A549 (cell line): ENCODE measurements around the gene FRY. TPM values are rescaled to one million over a fixed set of nuclear protein-coding genes. Genes with fewer than 3 reads are reported as not detected.

Experiments used
- ATAC-seq, 2 experiments: fragments of 200-7000 bp in 1 of 2; fragments of >200 bp in 1 of 2; cut with Nextera tagmentation in 1 of 2; cut with Tn5 transposase in 1 of 2; 3 replicates each; pipeline versions ENCODE4 v1.8.0 to v1.9.1; 2018 to 2020; ENCODE audit warnings: mild to moderate bottlenecking in 1 of 2, moderate library complexity in 1 of 2
- CTCF ChIA-PET: fragments of 300-600 bp; sonication (Branson Sonifier 250); formaldehyde crosslinking; extraction: SDS; loops from one replicate; lab custom pipeline; 2021; ENCODE audit warnings: antibody characterized with exemption, inconsistent platforms; lab: Yijun Ruan, JAX
- POLR2A ChIA-PET: fragments of 350-600 bp; formaldehyde crosslinking; extraction: SDS; loops from one replicate; lab custom pipeline; 2021; ENCODE audit warnings: antibody characterized with exemption, inconsistent platforms; lab: Yijun Ruan, JAX
- DNase-seq, 2 experiments: peaks; one replicate each; pipeline versions ENCODE4 v3.0.0 to v3.0.0-alpha.2; 2011 to 2016; ENCODE audit warnings: low read depth in 1 of 2, low spot score in 1 of 2
- FAIRE-seq: peaks from 2 replicates; lab custom pipeline; 2011; peaks lifted over from hg19 to GRCh38; lab: Jason Lieb, UNC
- H3K27ac ChIP-seq, 2 experiments: fragments of >200 bp; sonication (Bioruptor Twin); formaldehyde crosslinking; 3 replicates each; pipeline ENCODE4 v1.5.1; 2016 to 2017
- H3K4me1 ChIP-seq: fragments of >200 bp; sonication (Bioruptor Twin); formaldehyde crosslinking; 3 replicates; pipeline ENCODE4 v1.6.1; 2016
- H3K4me2 ChIP-seq: fragments of >200 bp; sonication (Bioruptor Twin); formaldehyde crosslinking; 3 replicates; pipeline ENCODE4 v1.6.1; 2016
- H3K4me3 ChIP-seq: fragments of >200 bp; sonication (Bioruptor Twin); formaldehyde crosslinking; 3 replicates; pipeline ENCODE4 v1.5.1; 2016
- H3K9me3 ChIP-seq: fragments of >200 bp; sonication (Bioruptor Twin); formaldehyde crosslinking; 3 replicates; pipeline ENCODE4 v1.6.1; 2016
- ATOH8 ChIP-seq: fragments of 250-450 bp; sonication (Bioruptor Pico); IDR thresholded peaks from 2 replicates; pipeline ENCODE4 v1.5.0; 2020; ENCODE audit warnings: low read depth, mild to moderate bottlenecking, moderate library complexity
- BCL3 ChIP-seq: fragments of >200 bp; sonication (Bioruptor Twin); formaldehyde crosslinking; IDR thresholded peaks from 3 replicates; pipeline ENCODE4 v1.6.1; 2016
- BHLHE40 ChIP-seq: IDR thresholded peaks from 2 replicates; pipeline ENCODE4 v1.6.1; 2012; ENCODE audit warnings: low read depth, low read length, inconsistent platforms
- CBX8 ChIP-seq: fragments of 200-600 bp; sonication (generic); IDR thresholded peaks from 2 replicates; pipeline ENCODE4 v1.6.1; 2016
- CEBPB ChIP-seq, 2 experiments: fragments of >200 bp in 1 of 2; sonication (Bioruptor Twin) in 1 of 2; formaldehyde crosslinking in 1 of 2; IDR thresholded peaks; 2 replicates each; pipeline ENCODE4 v1.6.1; 2012 to 2016
- CTCF ChIP-seq: fragments of >200 bp; sonication (Bioruptor Twin); formaldehyde crosslinking; IDR thresholded peaks from 3 replicates; pipeline ENCODE4 v1.5.1; 2016
- E2F6 ChIP-seq: IDR thresholded peaks from 2 replicates; pipeline ENCODE4 v1.6.1; 2012; ENCODE audit warnings: low read depth, borderline replicate concordance
- EHMT2 ChIP-seq: fragments of 200-600 bp; sonication (generic); IDR thresholded peaks from 2 replicates; pipeline ENCODE4 v1.6.1; 2016; ENCODE audit warnings: antibody characterized with exemption, low read depth, mild to moderate bottlenecking, moderate library complexity
- ELK1 ChIP-seq: fragments of 150-350 bp; IDR thresholded peaks from 2 replicates; pipeline ENCODE4 v1.6.1; 2014; ENCODE audit warnings: low read depth, mild to moderate bottlenecking, low read length
- ESRRA ChIP-seq: fragments of 150-350 bp; IDR thresholded peaks from 2 replicates; pipeline ENCODE4 v1.6.1; 2014; ENCODE audit warnings: mild to moderate bottlenecking, low read length, borderline replicate concordance
- JUNB ChIP-seq: fragments of >200 bp; sonication (Bioruptor Twin); formaldehyde crosslinking; IDR thresholded peaks from 2 replicates; pipeline ENCODE4 v1.6.1; 2016
- KDM1A ChIP-seq: fragments of 200-600 bp; sonication (generic); IDR thresholded peaks from 2 replicates; pipeline ENCODE4 v1.6.1; 2016; ENCODE audit warnings: low read depth, mild to moderate bottlenecking
- KDM5A ChIP-seq: fragments of 200-600 bp; sonication (generic); IDR thresholded peaks from 2 replicates; pipeline ENCODE4 v1.6.1; 2016; ENCODE audit warnings: antibody characterized with exemption, mild to moderate bottlenecking
- MAFK ChIP-seq: fragments of 450-650 bp; IDR thresholded peaks from 2 replicates; pipeline ENCODE4 v1.6.1; 2014; ENCODE audit not compliant: partially characterized antibody
- MAZ ChIP-seq: fragments of 150-350 bp; IDR thresholded peaks from 2 replicates; pipeline ENCODE4 v1.6.1; 2014; ENCODE audit warnings: antibody characterized with exemption, low read depth, low read length, borderline replicate concordance
- NR3C1 ChIP-seq: fragments of >200 bp; sonication (Bioruptor Twin); formaldehyde crosslinking; IDR thresholded peaks from 3 replicates; pipeline ENCODE4 v1.6.1; 2017
- POLR2A ChIP-seq: IDR thresholded peaks from 2 replicates; pipeline ENCODE4 v1.6.1; 2012; ENCODE audit warnings: mild to moderate bottlenecking, low read length
- RARB ChIP-seq: fragments of 250-450 bp; sonication (Bioruptor Pico); IDR thresholded peaks from 2 replicates; pipeline ENCODE4 v1.8.0; 2021; ENCODE audit warnings: mild to moderate bottlenecking, moderate library complexity
- RCOR1 ChIP-seq: fragments of 150-350 bp; IDR thresholded peaks from 2 replicates; pipeline ENCODE4 v1.6.1; 2014; ENCODE audit warnings: antibody characterized with exemption, low read length, low read depth
- SREBF2 ChIP-seq: fragments of 450-650 bp; IDR thresholded peaks from 2 replicates; pipeline ENCODE4 v1.6.1; 2014; ENCODE audit warnings: mild to moderate bottlenecking, moderate library complexity
- USF2 ChIP-seq: fragments of 450-650 bp; IDR thresholded peaks from 2 replicates; pipeline ENCODE4 v1.6.1; 2014; ENCODE audit warnings: antibody characterized with exemption
- ZC3H11A ChIP-seq: fragments of 450-650 bp; IDR thresholded peaks from 2 replicates; pipeline ENCODE4 v1.6.1; 2014; ENCODE audit warnings: antibody characterized with exemption, mild to moderate bottlenecking
- ZNF302 ChIP-seq: fragments of 250-450 bp; sonication (Bioruptor Pico); IDR thresholded peaks from 2 replicates; pipeline ENCODE4 v1.9.0; 2021; ENCODE audit warnings: inconsistent platforms, mild to moderate bottlenecking, moderate library complexity
- ZSCAN20 ChIP-seq: fragments of 250-450 bp; sonication (Bioruptor Pico); IDR thresholded peaks from 2 replicates; pipeline ENCODE4 v1.8.0; 2022; ENCODE audit warnings: mild to moderate bottlenecking, moderate library complexity
- WGBS: methylation state at CpG from one replicate; pipeline ENCODE4 v1.1.6; 2017; ENCODE audit errors: missing lambda C conversion rate; 5-methylcytosine and 5-hydroxymethylcytosine counted together
- polyA plus RNA-seq, 4 experiments: library from polyadenylated mRNA; depleted of rRNA in 3 of 4; stranded (reverse); fragments of >200 nt; fragmentation: RNase III in 1 of 4; extraction: RNeasy Plus Mini Kit Qiagen cat#74134 plus additional on column Dnase treatment in 1 of 4; gene quantifications; 2 replicates in 3 of 4; 3 replicates in 1 of 4; pipeline ENCODE4 v1.2.3, GENCODE V29; 2011 to 2017
- TF ChIP-seq, protein P1 (sequence below): fragments of >200 bp; sonication (Bioruptor Twin); formaldehyde crosslinking; IDR thresholded peaks from 2 replicates; pipeline ENCODE4 v1.6.1; 2016

The FRY gene
- polyA plus RNA-seq, 2 of the 4 experiments (the other 2 are of a cell fraction) = 0.08 to 0.26 TPM

- Histone ChIP-seq H3K27ac (no peak overlapping the region), H3K4me2 (no peak overlapping the region), H3K4me3 (no peak overlapping the region), H3K4me1 (no peaks in the 10 kb centered on the region), H3K9me3 (no peaks in the 10 kb centered on the region)
- ChIA-PET POLR2A (no interaction called here), CTCF (interaction anchor here (1.3 kb wide), 1 partner anchor 26 kb away, joined by 3 read pairs; no protein-coding TSS in a partner anchor)
- TF ChIP-seq KDM5A = no peak
- TF ChIP-seq POLR2A = no peak
- TF ChIP-seq RCOR1 = no peak
- TF ChIP-seq E2F6 = no peak
- FAIRE-seq (no peak), DNase-seq (no peak), ATAC-seq (no peak)
- 45% methylated on average over 2 of the region's 2 CpGs for WGBS
Observed at GRCh38 chr13:32025730-32026129, 5.8 kb upstream of the FRY start.

GRCh38 chr13:32026623-32027022, 5.0 kb upstream of the FRY start:
- no peaks in the 10 kb centered on the region for H3K9me3 ChIP-seq
- 41% methylated on average over 3 of the region's 3 CpGs for WGBS
- FAIRE-seq (no peak), DNase-seq (no peak), ATAC-seq (no peak)
- no peak overlapping the region for H3K4me2 ChIP-seq
- TF ChIP-seq EHMT2 (no peak), MAFK (no peak), ZSCAN20 (CRISPR knock-in tag) (no peak), BCL3 (no peak), CBX8 (no peak), ATOH8 (no peak), MAZ (no peak), KDM1A (no peak), USF2 (no peak), ZNF302 (CRISPR knock-in tag) (no peak), ZC3H11A (no peak), CTCF (no peak)
- TF ChIP-seq, protein P1, sequence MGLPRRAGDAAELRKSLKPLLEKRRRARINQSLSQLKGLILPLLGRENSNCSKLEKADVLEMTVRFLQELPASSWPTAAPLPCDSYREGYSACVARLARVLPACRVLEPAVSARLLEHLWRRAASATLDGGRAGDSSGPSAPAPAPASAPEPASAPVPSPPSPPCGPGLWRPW = no peak
- no peaks in the 10 kb centered on the region for H3K4me1 ChIP-seq
- POLR2A ChIA-PET = no interaction called here
- no peak overlapping the region for H3K4me3 ChIP-seq
- no peak overlapping the region for H3K27ac ChIP-seq
- CTCF ChIA-PET = no interaction called here

DNA sequence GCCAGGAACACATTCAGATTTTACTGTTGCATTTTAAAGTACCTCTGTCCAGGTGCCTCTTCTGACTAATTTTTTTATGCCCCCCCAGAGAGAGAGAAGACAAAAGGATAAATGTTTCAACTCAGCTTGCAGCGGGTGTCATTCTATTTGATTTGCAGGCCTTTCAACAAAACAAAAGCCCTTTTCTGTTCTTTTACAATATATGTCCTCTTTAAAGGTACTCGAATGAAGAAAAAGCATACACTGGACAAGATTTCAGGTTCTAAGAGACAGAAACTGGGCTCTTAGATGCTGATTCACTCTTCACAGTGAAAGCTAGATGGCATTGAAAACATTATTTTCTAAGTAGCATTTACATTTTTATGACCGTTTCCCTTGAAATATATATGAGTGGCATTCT, 2.9 kb upstream of the FRY start:
- Histone ChIP-seq H3K9me3 (no peaks in the 10 kb centered on the region), H3K27ac (no peak overlapping the region), H3K4me1 (no peaks in the 10 kb centered on the region; the same call in 2 of the 3 replicates), H3K4me2 (no peak overlapping the region), H3K4me3 (no peak overlapping the region)
- CTCF ChIA-PET = no interaction called here
- no peak for DNase-seq
- WGBS = 80% methylated on average over 3 of the region's 3 CpGs
- FAIRE-seq = no peak
- no peak for ATAC-seq
- POLR2A ChIA-PET = no interaction called here
- TF ChIP-seq ELK1 (no peak), ESRRA (no peak), RARB (CRISPR knock-in tag) (no peak), JUNB (no peak), BHLHE40 (no peak), CEBPB (IDR thresholded peaks at IDR 0.05) (no peak), CTCF (no peak), NR3C1 (no peak), USF2 (no peak), SREBF2 (no peak)
